HG02623 (cell line): ENCODE data around the gene UBE2G1.

Experiments
- ATAC-seq: cut with Tn5 transposase; IDR thresholded peaks from one replicate; pipeline ENCODE4 v1.9.1; 2021; ENCODE audit warnings: moderate library complexity; ENCODE audit not compliant: unreplicated experiment

Gene UBE2G1

GRCh38 chr17:4340914-4341615 lies 25.4 kb downstream of the UBE2G1 start:
- ATAC-seq: no peak

GRCh38 chr17:4334776-4335584 lies 31.5 kb downstream of the UBE2G1 start:
- no peak for ATAC-seq

- ATAC-seq: no peak
Measured at GRCh38 chr17:4334332-4334731, 32.1 kb downstream of the UBE2G1 start.

- no peak for ATAC-seq
Measured at GRCh38 chr17:4333041-4333440, 33.4 kb downstream of the UBE2G1 start.

- ATAC-seq: no peak
Measured at GRCh38 chr17:4332296-4332970, 34.0 kb downstream of the UBE2G1 start.

- no peak for ATAC-seq
Measured at GRCh38 chr17:4331614-4332013, 34.9 kb downstream of the UBE2G1 start.

GRCh38 chr17:4329838-4330237 lies 36.6 kb downstream of the UBE2G1 start:
- ATAC-seq: no peak

GRCh38 chr17:4327606-4328005 lies 38.9 kb downstream of the UBE2G1 start:
- no peak for ATAC-seq

- no peak for ATAC-seq
Measured at GRCh38 chr17:4326608-4327007, 39.9 kb downstream of the UBE2G1 start.

GRCh38 chr17:4326112-4326511 lies 40.4 kb downstream of the UBE2G1 start:
- ATAC-seq: no peak

- no peak for ATAC-seq
Measured at GRCh38 chr17:4324463-4324862, 42.0 kb downstream of the UBE2G1 start.

GRCh38 chr17:4319221-4319620 lies 47.3 kb downstream of the UBE2G1 start:
- ATAC-seq: no peak

GRCh38 chr17:4318596-4318995 lies 47.9 kb downstream of the UBE2G1 start:
- no peak for ATAC-seq

GRCh38 chr17:4318186-4318585 lies 48.3 kb downstream of the UBE2G1 start:
- ATAC-seq: no peak

GRCh38 chr17:4317610-4318009 lies 48.9 kb downstream of the UBE2G1 start:
- ATAC-seq: no peak

- no peak for ATAC-seq
Measured at GRCh38 chr17:4316648-4317047, 49.8 kb downstream of the UBE2G1 start.

- no peak for ATAC-seq
Measured at GRCh38 chr17:4314618-4315017, 51.9 kb downstream of the UBE2G1 start.

- ATAC-seq: no peak
Measured at GRCh38 chr17:4314179-4314578, 52.3 kb downstream of the UBE2G1 start.

- no peak for ATAC-seq
Measured at GRCh38 chr17:4313221-4314114, 53.0 kb downstream of the UBE2G1 start.

- ATAC-seq: no peak
Measured at GRCh38 chr17:4310354-4311060, 56.0 kb downstream of the UBE2G1 start.
